ENCODE measurements around the gene MTMR12.

DNA sequence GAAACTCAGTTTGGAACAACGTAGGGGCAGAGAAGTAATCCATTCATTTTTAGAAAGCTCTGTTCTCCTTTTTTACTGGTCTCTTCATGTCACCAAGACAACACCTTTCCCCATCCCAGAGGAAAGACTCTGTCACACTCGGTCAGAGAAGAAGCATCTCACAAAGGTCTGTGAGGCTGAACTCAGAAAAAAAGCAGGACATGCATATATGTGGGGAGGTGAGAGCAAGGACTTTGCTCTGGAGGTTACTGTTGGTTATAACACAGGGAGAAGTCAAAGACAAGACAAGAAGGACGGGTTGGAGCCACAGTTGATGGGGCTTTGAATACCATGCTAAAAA lies 19.2 kb upstream of the MTMR12 start:
- TF ChIP-seq POLR2A (IDR thresholded peaks at IDR 0.05; ENCODE audit: low read depth, low read length) (no peak), KDM1A (IDR thresholded peaks at IDR 0.05; ENCODE audit: borderline replicate concordance) (no peak), BCL11A (IDR thresholded peaks at IDR 0.05; ENCODE audit: low read depth, low read length) (no peak)
- TF ChIP-seq, protein P1, sequence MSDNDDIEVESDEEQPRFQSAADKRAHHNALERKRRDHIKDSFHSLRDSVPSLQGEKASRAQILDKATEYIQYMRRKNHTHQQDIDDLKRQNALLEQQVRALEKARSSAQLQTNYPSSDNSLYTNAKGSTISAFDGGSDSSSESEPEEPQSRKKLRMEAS (IDR thresholded peaks at IDR 0.05; ENCODE audit: low read depth, low read length) = no peak
- TF ChIP-seq, protein P2, sequence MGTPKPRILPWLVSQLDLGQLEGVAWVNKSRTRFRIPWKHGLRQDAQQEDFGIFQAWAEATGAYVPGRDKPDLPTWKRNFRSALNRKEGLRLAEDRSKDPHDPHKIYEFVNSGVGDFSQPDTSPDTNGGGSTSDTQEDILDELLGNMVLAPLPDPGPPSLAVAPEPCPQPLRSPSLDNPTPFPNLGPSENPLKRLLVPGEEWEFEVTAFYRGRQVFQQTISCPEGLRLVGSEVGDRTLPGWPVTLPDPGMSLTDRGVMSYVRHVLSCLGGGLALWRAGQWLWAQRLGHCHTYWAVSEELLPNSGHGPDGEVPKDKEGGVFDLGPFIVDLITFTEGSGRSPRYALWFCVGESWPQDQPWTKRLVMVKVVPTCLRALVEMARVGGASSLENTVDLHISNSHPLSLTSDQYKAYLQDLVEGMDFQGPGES (IDR thresholded peaks at IDR 0.05) = no peak
- TF ChIP-seq, protein P3, sequence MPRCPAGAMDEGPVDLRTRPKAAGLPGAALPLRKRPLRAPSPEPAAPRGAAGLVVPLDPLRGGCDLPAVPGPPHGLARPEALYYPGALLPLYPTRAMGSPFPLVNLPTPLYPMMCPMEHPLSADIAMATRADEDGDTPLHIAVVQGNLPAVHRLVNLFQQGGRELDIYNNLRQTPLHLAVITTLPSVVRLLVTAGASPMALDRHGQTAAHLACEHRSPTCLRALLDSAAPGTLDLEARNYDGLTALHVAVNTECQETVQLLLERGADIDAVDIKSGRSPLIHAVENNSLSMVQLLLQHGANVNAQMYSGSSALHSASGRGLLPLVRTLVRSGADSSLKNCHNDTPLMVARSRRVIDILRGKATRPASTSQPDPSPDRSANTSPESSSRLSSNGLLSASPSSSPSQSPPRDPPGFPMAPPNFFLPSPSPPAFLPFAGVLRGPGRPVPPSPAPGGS (IDR thresholded peaks at IDR 0.05; ENCODE audit: borderline replicate concordance, insufficient read depth, low read depth, low read length, poor library complexity, severe bottlenecking) = no peak
- TF ChIP-seq, protein P4, sequence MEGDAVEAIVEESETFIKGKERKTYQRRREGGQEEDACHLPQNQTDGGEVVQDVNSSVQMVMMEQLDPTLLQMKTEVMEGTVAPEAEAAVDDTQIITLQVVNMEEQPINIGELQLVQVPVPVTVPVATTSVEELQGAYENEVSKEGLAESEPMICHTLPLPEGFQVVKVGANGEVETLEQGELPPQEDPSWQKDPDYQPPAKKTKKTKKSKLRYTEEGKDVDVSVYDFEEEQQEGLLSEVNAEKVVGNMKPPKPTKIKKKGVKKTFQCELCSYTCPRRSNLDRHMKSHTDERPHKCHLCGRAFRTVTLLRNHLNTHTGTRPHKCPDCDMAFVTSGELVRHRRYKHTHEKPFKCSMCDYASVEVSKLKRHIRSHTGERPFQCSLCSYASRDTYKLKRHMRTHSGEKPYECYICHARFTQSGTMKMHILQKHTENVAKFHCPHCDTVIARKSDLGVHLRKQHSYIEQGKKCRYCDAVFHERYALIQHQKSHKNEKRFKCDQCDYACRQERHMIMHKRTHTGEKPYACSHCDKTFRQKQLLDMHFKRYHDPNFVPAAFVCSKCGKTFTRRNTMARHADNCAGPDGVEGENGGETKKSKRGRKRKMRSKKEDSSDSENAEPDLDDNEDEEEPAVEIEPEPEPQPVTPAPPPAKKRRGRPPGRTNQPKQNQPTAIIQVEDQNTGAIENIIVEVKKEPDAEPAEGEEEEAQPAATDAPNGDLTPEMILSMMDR (IDR thresholded peaks at IDR 0.05 in 2 of 3, conservative IDR thresholded peaks at IDR 0.05 in 1 of 3; ENCODE audit: control insufficient read depth in 2 of 3, extremely low read depth in 1 of 3, insufficient read depth in 1 of 3, low read depth in 3 of 3, low read length in 3 of 3) = no peak
